ENCODE data around the gene SOCS1. TPM values are rescaled to one million over a fixed set of nuclear protein-coding genes. Genes with fewer than 3 reads are reported as not detected.

The SOCS1 gene
- total RNA-seq, 2 experiments from 2014 or later = 71.3 to 71.4 TPM

GRCh38 chr16:11258553-11259492, 2.8 kb upstream of the SOCS1 start:
- no peaks in the 10 kb centered on the region for H3K36me3 ChIP-seq (ENCODE audit: insufficient read depth, low read length)
- H3K27me3 Mint-ChIP-seq = no peaks in the 10 kb centered on the region
- no peak for TF ChIP-seq CTCF (IDR thresholded peaks at IDR 0.05)
- no peaks in the 10 kb centered on the region for H3K9me3 Mint-ChIP-seq
- H3K9me3 ChIP-seq (ENCODE audit: control insufficient read depth in 1 of 2, insufficient read depth in 1 of 2, low read length in 2 of 2) = no peaks in the 10 kb centered on the region
- H3K36me3 Mint-ChIP-seq (ENCODE audit: low read depth) = peaks cover 13% of the 10 kb centered on the region
- ATAC-seq (ENCODE audit: poor library complexity) = peak; percentile 8
- peaks cover 46% of the 10 kb centered on the region for H3K4me1 Mint-ChIP-seq (ENCODE audit: low read depth)
- peak overlapping the region in 1 of 2 donors; percentile 58 for H3K27ac ChIP-seq (ENCODE audit: low read depth in 1 of 2, low read length in 2 of 2)
- intact Hi-C loops (cut with DNase I, micrococcal nuclease) = loop anchor here (5.0 to 10.0 kb wide), 6 partner anchors 38 to 656 kb away; partner anchors contain the start of genes GSPT1 (in 1 of the 2) and TXNDC11 (in 1 of the 2)
- peak overlapping the region; percentile 97 for H3K27ac Mint-ChIP-seq
- DNase-seq = peak in 7 of 14 experiments; percentile 13 to 89 (median 46)
- H3K4me3 ChIP-seq (ENCODE audit: low read length) = peak overlapping the region; percentile 37
- ChIA-PET CTCF (interaction anchor here (0.6 to 5.6 kb wide), 6 partner anchors 34 to 370 kb away, joined by 3 to 50 read pairs (median 5); no protein-coding TSS in a partner anchor), POLR2A (interaction anchor here (0.6 to 8.5 kb wide), 8 partner anchors 10 to 317 kb away, joined by 3 to 195 read pairs (median 4); partner anchors contain the start of gene DEXI)
- peaks cover 50% of the 10 kb centered on the region for H3K4me1 ChIP-seq (ENCODE audit: insufficient read depth, low read length)
- peak overlapping the region; percentile 84 for H3K4me3 Mint-ChIP-seq
- no peaks in the 10 kb centered on the region for H3K27me3 ChIP-seq (ENCODE audit: control insufficient read depth in 1 of 2, insufficient read depth in 2 of 2, low read length in 2 of 2)

GRCh38 chr16:11257131-11257938, 1.3 kb upstream of the SOCS1 start:
- H3K4me1 ChIP-seq (ENCODE audit: insufficient read depth, low read length) = peaks cover 54% of the 10 kb centered on the region
- DNase-seq (peak in 12 of 14 experiments; percentile 38 to 86 (median 55)), ATAC-seq (ENCODE audit: poor library complexity) (peak; percentile 9)
- H3K9me3 ChIP-seq (ENCODE audit: control insufficient read depth in 1 of 2, insufficient read depth in 1 of 2, low read length in 2 of 2) = no peaks in the 10 kb centered on the region
- ChIA-PET CTCF (interaction anchor here (0.6 to 5.6 kb wide), 11 partner anchors 31 to 485 kb away, joined by 3 to 50 read pairs (median 5); partner anchors contain the start of gene TXNDC11), POLR2A (interaction anchor here (0.6 to 8.5 kb wide), 17 partner anchors 11 to 626 kb away, joined by 3 to 195 read pairs (median 14); partner anchors contain the start of genes DEXI and TXNDC11)
- H3K27ac Mint-ChIP-seq = peak overlapping the region; percentile 97
- TF ChIP-seq CTCF (IDR thresholded peaks at IDR 0.05) = peak; percentile 58
- H3K9me3 Mint-ChIP-seq = no peaks in the 10 kb centered on the region
- peak overlapping the region; percentile 99 for H3K4me3 Mint-ChIP-seq
- no peak overlapping the region for H3K27ac ChIP-seq (ENCODE audit: low read depth in 1 of 2, low read length in 2 of 2)
- intact Hi-C loops (cut with DNase I, micrococcal nuclease) = loop anchor here (1.0 to 10.0 kb wide), 8 partner anchors 40 to 657 kb away; partner anchors contain the start of genes GSPT1 (in 1 of the 2), RMI2 (in 1 of the 2) and TXNDC11 (in 1 of the 2)
- no peaks in the 10 kb centered on the region for H3K27me3 Mint-ChIP-seq
- H3K4me3 ChIP-seq (ENCODE audit: low read length) = peak overlapping the region; percentile 96
- H3K36me3 ChIP-seq (ENCODE audit: insufficient read depth, low read length) = peaks cover 5% of the 10 kb centered on the region
- no peaks in the 10 kb centered on the region for H3K27me3 ChIP-seq (ENCODE audit: control insufficient read depth in 1 of 2, insufficient read depth in 2 of 2, low read length in 2 of 2)
- peaks cover 25% of the 10 kb centered on the region for H3K36me3 Mint-ChIP-seq (ENCODE audit: low read depth)
- peaks cover 49% of the 10 kb centered on the region for H3K4me1 Mint-ChIP-seq (ENCODE audit: low read depth)

Data from CD4-positive, alpha-beta T cell (primary cell).